Pancreas (tissue), 10 donors: ENCODE data around the gene PXDC1. TPM values are rescaled to one million over a fixed set of nuclear protein-coding genes. Genes with fewer than 3 reads are reported as not detected.
A peak's percentile ranks its signal among the peaks of the same experiment; 100 is the strongest.

Source experiments
- ATAC-seq, 4 donors: fragments of 200-7000 bp; cut with Tn5 transposase; one replicate each; pipeline versions ENCODE4 v1.8.0 to v1.9.1; 2020; ENCODE audit warnings: mild to moderate bottlenecking in 4 of 4, moderate library complexity in 4 of 4
- DNase-seq, 6 donors: peaks; one replicate each; pipeline ENCODE4 v3.0.0-alpha.2; 2020
- FAIRE-seq: peaks from 2 replicates; lab custom pipeline; 2012; peaks lifted over from hg19 to GRCh38; lab: Jason Lieb, UNC
- H3K27ac ChIP-seq, 4 donors: fragments of 200-600 bp; sonication (generic); 1 replicate in 3 of 4; 2 replicates in 1 of 4; pipeline versions ENCODE4 v1.5.0 to v1.8.0; 2020
- H3K27me3 ChIP-seq, 4 donors: fragments of 200-600 bp; one replicate each; pipeline ENCODE4 v1.8.0; 2021
- H3K36me3 ChIP-seq, 3 donors: fragments of 200-600 bp; sonication (generic) in 1 of 3; one replicate each; pipeline versions ENCODE4 v1.5.0 to v1.8.0; 2020 to 2021
- H3K4me1 ChIP-seq, 3 donors: fragments of 200-600 bp; one replicate each; pipeline ENCODE4 v1.8.0; 2021
- H3K4me3 ChIP-seq, 4 donors: fragments of 200-600 bp; sonication (generic) in 2 of 4; one replicate each; pipeline versions ENCODE4 v1.5.0 to v1.8.0; 2020 to 2021
- H3K9me3 ChIP-seq, 4 donors: fragments of 200-600 bp; one replicate each; pipeline ENCODE4 v1.8.0; 2021
- CTCF ChIP-seq, 4 donors: fragments of 200-600 bp; sonication (generic) in 3 of 4; IDR thresholded peaks; one replicate each; pipeline versions ENCODE4 v1.5.0 to v1.8.0; 2021; ENCODE audit warnings: antibody characterized with exemption in 4 of 4
- WGBS, 2 donors: extraction: QIAGEN DNeasy Blood & Tissue Kit; methylation state at CpG; one replicate each; pipeline ENCODE4 v1.1.7; 2013; 5-methylcytosine and 5-hydroxymethylcytosine counted together
- intact Hi-C, 3 donors: fragments of 100-400 bp; cut with DNase I; formaldehyde crosslinking; loops; one replicate each; pipeline versions ENCODE4 v1.11.1 to v1.14.2; 2022
- polyA plus RNA-seq, 2 donors: library from polyadenylated mRNA; stranded (reverse); fragments of 200-250 nt; gene quantifications; one replicate each; pipeline ENCODE4 v1.2.3, GENCODE V29; 2013
- total RNA-seq, 6 donors: library from RNA; stranded (reverse); fragmentation: NEBNext Ultra II Directional in 4 of 6; extraction: Animal tissue kit (Norgen Biotek cat#: 25700) in 4 of 6; gene quantifications; one replicate each; pipeline versions ENCODE4 v1.2.1 to v1.2.4, GENCODE V29; 2021 to 2023
- donor health status: healthy with polysubstance abuse.
- donor health status: DM: no; HTN: no; CAD: no; lungs with moderate emphysema.
- donor health status: DM: no; HTN: no; CAD: no.
- donor health status: control.
- donor health status: control.
- donor health status: Bipolar disorder and iron deficiency.
- donor health status: DM: yes; HTN: yes; CAD: no.
- donor health status: DM: no; HTN: no; CAD: no.
- donor health status: DM: no; HTN: no; CAD: no.
- donor health status: DM: yes; HTN: yes; CAD: no.

PXDC1 gene
- total and polyA plus RNA-seq, 8 donors: 5.2 to 19.7 (median 11.1) TPM

DNA sequence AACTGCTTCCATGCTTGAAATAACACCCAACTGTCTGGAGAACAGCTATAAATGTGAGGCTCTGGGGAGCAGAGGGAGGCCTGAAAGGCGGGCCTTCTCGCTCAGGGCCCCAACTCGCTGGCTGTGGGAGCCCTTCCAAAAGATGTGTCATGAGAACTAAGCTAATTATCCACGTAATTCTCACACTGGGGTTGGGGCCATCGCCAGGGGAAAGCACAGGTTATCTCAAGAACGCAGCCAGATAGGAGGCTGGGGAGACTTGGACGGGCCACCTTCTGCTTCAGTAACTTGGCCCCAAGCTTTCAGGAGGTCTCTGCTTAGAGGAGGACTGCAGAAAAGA lies 1.6 kb downstream of the PXDC1 start:
- peak overlapping the region; percentile 83 to 97 (median 95) for H3K27ac ChIP-seq
- ATAC-seq: peak; percentile 12 to 30 (median 20)
- no peaks in the 10 kb centered on the region for H3K9me3 ChIP-seq
- H3K4me3 ChIP-seq: peak overlapping the region; percentile 60 to 71 (median 67)
- TF ChIP-seq CTCF (IDR thresholded peaks at IDR 0.05): no peak
- intact Hi-C loops: loop anchor here in 2 of 3 donors (10.0 kb wide), 3 partner anchors 135 to 255 kb away; no protein-coding TSS in a partner anchor
- peaks cover 0 to 9% (median 5%) of the 10 kb centered on the region in 3 donors for H3K4me1 ChIP-seq
- no peak for FAIRE-seq
- H3K27me3 ChIP-seq: no peaks in the 10 kb centered on the region
- peak; percentile 57 to 70 (median 62) for DNase-seq
- 30 to 40% methylated on average over 6 to 7 of the region's 7 CpGs for WGBS, 2 donors
- H3K36me3 ChIP-seq: no peaks in the 10 kb centered on the region

DNA sequence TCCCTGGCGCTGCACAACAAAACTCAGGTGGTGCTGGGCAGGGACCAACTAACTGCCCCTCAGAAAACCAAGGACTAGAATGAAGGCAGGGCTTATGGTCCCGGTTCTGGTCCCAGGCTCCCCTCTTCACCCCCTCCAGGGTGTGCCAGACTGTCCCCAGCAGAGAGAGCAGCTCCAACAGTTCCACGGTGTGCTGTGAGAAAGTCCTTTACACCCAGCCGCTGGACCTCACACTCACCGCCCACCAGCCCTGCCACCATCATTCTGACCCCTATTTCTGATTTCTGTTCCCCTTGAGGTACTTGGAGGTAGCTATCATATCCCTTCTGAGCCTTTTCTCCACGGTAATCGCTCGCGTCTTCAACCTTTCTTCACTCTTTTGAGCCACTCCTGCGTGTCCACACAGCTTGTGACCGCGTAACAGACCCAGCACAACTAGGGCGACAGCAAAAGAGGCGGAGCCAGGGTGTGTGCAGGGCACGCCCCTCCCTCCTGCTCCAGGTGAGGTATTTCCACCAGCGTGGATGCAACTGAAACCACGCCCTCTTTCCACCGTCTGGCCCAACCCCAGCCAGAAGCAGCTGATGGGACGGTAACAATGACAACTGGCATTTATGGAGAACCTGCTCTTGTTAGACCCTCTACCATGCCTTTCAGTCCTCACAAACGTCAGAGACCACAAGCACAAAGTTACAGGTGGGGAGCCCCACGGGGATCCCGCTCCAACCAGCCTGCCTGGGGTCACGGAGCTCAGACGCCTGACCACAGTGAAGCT lies 2.3 kb downstream of the PXDC1 start:
- intact Hi-C loops: loop anchor here in 2 of 3 donors (10.0 kb wide), 3 partner anchors 136 to 256 kb away; no protein-coding TSS in a partner anchor
- no peak for TF ChIP-seq CTCF (IDR thresholded peaks at IDR 0.05)
- ATAC-seq: peak; percentile 11 to 53 (median 24)

DNA sequence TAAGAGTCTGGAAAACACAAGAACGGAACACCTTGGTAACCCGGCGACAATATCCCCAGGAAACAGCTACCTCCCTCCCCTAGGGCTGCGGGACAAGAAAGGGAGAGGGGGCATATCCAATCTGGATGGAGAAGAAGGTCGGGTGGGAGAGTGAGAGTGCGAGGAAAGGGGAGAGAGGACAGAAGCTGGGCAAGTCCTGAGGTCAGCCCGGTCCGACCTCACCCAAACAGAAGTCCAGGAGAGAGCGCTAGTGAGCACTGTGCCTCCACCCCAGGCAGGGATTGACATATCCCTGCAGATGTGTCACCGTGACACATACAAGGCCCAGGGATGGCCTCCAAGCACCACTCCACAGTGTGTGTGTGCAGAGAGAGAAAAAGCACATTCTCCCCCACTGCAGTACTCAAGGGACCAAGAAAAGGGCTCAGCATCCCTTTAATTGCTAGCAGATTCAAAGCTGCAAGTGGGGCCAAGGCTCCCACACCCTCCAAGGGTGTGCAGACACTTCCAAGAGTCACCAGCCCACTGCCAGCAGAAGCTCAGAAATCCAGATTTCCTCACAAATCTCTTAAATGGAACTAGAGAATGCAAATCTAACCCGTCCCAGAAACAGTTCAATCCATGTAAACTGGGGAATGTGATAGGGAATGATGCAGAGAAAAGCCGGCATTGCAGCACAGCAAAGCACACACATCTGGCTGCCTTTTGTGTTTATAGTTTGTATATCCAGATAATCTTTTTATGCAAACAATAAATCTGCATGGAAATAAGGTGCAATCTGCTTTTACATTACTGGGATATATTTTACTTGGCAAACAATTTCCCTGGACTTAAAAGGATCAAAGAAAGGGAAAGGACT lies 3.1 kb downstream of the PXDC1 start:
- Histone ChIP-seq H3K9me3 (no peaks in the 10 kb centered on the region), H3K4me3 (peak overlapping the region in 1 of 4 donors; percentile 67), H3K27ac (no peak overlapping the region), H3K36me3 (no peaks in the 10 kb centered on the region), H3K27me3 (no peaks in the 10 kb centered on the region), H3K4me1 (peaks cover 0 to 9% (median 5%) of the 10 kb centered on the region in 3 donors)
- 53 to 56% methylated on average over 12 of the region's 12 CpGs for WGBS, 2 donors
- DNase-seq (peak in 4 of 6 donors; percentile 34 to 69 (median 62)), ATAC-seq (peak in 3 of 4 donors; percentile 17 to 42 (median 37)), FAIRE-seq (no peak)
- peak in 3 of 4 donors; percentile 22 to 31 (median 26) for TF ChIP-seq CTCF (IDR thresholded peaks at IDR 0.05)
- intact Hi-C loops: loop anchor here in 2 of 3 donors (10.0 kb wide), 3 partner anchors 136 to 256 kb away; no protein-coding TSS in a partner anchor

More for the DNA sequence above, 2.3 kb downstream of the PXDC1 start:
- DNase-seq (peak; percentile 45 to 74 (median 62)), FAIRE-seq (no peak)
- H3K9me3 ChIP-seq: no peaks in the 10 kb centered on the region
- 63 to 69% methylated on average over 24 of the region's 24 CpGs for WGBS, 2 donors
- H3K36me3 ChIP-seq: no peaks in the 10 kb centered on the region
- H3K4me1 ChIP-seq: peaks cover 0 to 9% (median 5%) of the 10 kb centered on the region in 3 donors
- H3K27me3 ChIP-seq: no peaks in the 10 kb centered on the region
- H3K4me3 ChIP-seq: peak overlapping the region in 2 of 4 donors; percentile 67 to 71
- H3K27ac ChIP-seq: peak overlapping the region; percentile 83 to 97 (median 95)

DNA sequence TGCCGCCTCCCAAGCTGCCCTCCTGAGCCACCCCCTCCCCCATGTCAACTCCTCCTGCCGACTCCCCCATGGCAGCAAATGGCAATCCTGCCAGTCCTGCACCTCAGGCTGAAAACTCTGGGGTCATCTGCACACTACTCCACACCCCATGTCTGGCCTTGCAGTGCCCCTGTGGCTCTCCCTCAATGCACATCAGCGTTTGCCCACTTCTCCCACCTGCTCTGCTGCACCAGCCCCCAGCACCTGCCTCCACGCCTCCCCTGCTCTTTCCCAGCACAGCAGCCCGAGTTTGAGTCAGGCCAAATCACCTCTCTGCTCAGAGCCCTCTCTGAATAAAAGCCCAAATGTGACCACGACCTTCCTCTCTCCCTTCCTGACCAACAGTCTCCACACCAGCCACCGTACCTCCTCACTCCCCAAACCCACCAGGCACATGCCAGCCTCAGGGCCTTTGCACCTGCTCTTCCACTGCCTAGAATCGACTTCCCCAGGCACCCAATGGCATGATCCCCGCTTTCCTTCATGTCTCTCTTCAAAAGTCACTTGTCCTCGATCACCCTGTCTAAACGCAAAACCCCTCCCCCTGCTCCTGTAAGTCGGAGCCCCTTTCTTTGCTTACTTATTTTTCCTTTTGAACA lies 4.3 kb downstream of the PXDC1 start:
- Histone ChIP-seq H3K36me3 (no peaks in the 10 kb centered on the region), H3K4me1 (peaks cover 0 to 14% (median 5%) of the 10 kb centered on the region in 3 donors), H3K4me3 (no peak overlapping the region), H3K27me3 (no peaks in the 10 kb centered on the region), H3K27ac (no peak overlapping the region), H3K9me3 (no peaks in the 10 kb centered on the region)
- intact Hi-C loops: loop anchor here in 2 of 3 donors (10.0 kb wide), 3 partner anchors 138 to 258 kb away; no protein-coding TSS in a partner anchor
- FAIRE-seq (no peak), ATAC-seq (no peak), DNase-seq (peak in 1 of 6 donors; percentile 38)
- WGBS, 2 donors: 89 to 95% methylated on average over 12 of the region's 12 CpGs
- TF ChIP-seq CTCF (IDR thresholded peaks at IDR 0.05): no peak
